Vein endothelial cell (primary cell): ENCODE measurements around the gene MATR3. TPM values are rescaled to one million over a fixed set of nuclear protein-coding genes. Genes with fewer than 3 reads are reported as not detected.

Source experiments
- small RNA-seq: library from RNA; depleted of rRNA; stranded (forward); fragments of <200 nt; gene quantifications from one replicate; pipeline ENCODE3, GENCODE V24; 2012
- total RNA-seq: library from RNA; depleted of rRNA; stranded (reverse); fragments of >200 nt; gene quantifications from 2 replicates; pipeline ENCODE4 v1.2.3, GENCODE V29; 2012

MATR3 gene, protein sequence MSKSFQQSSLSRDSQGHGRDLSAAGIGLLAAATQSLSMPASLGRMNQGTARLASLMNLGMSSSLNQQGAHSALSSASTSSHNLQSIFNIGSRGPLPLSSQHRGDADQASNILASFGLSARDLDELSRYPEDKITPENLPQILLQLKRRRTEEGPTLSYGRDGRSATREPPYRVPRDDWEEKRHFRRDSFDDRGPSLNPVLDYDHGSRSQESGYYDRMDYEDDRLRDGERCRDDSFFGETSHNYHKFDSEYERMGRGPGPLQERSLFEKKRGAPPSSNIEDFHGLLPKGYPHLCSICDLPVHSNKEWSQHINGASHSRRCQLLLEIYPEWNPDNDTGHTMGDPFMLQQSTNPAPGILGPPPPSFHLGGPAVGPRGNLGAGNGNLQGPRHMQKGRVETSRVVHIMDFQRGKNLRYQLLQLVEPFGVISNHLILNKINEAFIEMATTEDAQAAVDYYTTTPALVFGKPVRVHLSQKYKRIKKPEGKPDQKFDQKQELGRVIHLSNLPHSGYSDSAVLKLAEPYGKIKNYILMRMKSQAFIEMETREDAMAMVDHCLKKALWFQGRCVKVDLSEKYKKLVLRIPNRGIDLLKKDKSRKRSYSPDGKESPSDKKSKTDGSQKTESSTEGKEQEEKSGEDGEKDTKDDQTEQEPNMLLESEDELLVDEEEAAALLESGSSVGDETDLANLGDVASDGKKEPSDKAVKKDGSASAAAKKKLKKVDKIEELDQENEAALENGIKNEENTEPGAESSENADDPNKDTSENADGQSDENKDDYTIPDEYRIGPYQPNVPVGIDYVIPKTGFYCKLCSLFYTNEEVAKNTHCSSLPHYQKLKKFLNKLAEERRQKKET
- total RNA-seq = 208 and 306 TPM in 2 replicates

DNA sequence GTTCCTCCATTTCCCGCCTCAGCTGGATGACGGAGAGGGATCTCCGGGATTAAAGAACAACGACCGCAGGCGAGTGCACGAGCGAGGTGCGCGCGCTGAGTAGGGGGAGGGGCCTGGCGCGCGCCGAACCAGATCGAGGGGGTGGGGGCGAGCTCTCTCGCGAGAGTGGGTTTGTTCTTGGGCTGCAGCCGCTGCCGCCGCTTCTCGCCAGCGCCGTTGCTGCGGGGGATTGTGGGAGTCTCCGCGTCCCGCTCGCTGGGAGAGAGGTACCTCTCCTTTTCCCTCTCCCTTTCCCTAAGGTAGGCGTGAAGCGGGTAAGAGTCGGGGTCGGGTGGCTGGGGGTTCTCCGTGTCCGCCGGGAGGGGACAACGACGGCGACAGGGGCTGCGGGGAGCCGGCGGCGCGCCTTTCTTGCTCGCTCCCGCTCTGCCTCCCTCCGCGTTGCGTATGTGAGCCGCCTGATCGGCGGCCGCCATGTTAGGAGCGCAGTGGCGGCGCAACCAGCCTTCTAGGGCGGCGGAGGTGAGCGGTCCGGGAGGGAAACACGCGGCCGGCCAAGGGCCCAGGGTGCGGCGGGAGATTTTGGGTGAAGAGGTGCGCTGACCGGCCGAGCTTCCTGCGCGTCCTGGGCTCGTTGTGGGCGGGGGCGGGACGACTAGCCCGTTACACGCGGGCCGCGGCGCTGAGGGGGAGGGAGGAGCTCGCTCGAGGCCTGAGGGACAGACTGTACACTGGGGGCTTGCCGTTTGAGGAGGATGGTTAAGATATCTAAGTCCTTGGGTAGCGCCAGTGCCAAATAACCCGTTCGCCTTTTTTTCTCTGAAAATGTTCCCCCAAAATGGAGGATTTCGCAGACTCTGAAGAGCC lies at the start of gene MATR3:
Gene MATR3 (plus strand): TSS at position 234 of the 867 bp plus-strand sequence. CDS start 13,676 bp downstream, outside the sequence.

DNA sequence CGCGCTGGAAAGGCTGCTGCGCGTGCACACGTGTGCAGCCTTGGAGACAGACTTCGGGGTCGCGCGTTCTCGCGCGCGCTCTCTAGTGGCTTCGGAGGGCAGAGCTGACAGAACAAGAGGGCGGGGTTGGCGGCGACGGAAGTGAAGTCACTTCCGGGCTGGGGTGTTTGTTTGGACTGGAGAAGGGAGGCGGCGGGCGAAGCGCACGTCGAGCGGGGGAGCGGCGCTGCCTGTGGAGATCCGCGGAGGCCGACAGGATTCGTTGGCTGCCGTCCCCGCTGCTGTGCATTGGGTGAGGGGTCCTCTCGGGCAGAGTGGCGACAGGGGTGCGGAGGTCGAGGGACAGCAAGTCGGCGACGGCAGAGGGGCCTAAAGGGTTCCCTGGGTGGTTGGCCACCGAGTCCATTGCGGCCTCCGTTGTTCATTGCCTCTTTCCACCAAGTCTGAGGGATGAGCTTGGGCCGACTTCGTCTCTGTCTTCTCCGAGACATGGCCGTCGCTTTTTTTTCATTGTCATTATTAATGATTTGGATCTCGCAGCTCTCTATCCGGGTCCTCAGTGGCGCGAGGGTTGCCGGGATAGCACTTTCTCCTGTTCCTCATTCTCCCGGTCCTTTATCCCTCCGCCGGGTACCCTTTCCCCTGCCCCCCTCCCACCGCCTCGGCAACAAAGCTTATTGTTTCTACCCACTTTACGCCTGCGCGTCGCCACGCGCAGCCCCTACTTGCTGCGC lies 48.3 kb downstream of the MATR3 start, which contains the start of gene PAIP2:
Gene PAIP2 (plus strand): TSS at position 166 of the 734 bp plus-strand sequence. CDS start 21,931 bp downstream, outside the sequence.

Small RNAs within 50 kb of the gene (small RNA-seq; reads per million reads assigned to genes)
- gene RNA5SP195 (not detected), gene SNORA74A (560 reads per million, percentile 99 among the genes with 10 or more reads in this experiment), gene SNORA74D (46.5 reads per million, percentile 98 among the genes with 10 or more reads in this experiment)

Other genes with a start within 250 kb of the MATR3 start
- gene SIL1, start 95.4 kb upstream of the MATR3 start, total RNA-seq = 29.2 and 32.3 TPM in 2 replicates
- 56.7 and 67.0 TPM in 2 replicates for gene PAIP2, start 48.1 kb downstream of the MATR3 start, total RNA-seq
- gene SLC23A1, start 89.6 kb downstream of the MATR3 start, total RNA-seq = not detected in 2 replicates
- gene MZB1, start 96.2 kb downstream of the MATR3 start, total RNA-seq = 0.19 TPM in 1 of 2 replicates, not detected in the other
- 4.6 and 7.2 TPM in 2 replicates for gene PROB1, start 101.4 kb downstream of the MATR3 start, total RNA-seq
- gene SPATA24, start 110.3 kb downstream of the MATR3 start, total RNA-seq = 4.1 and 6.2 TPM in 2 replicates
- 8.7 and 13.7 TPM in 2 replicates for gene DNAJC18, start 145.8 kb downstream of the MATR3 start, total RNA-seq
- 329 and 359 TPM in 2 replicates for gene ECSCR, start 169.0 kb downstream of the MATR3 start, total RNA-seq
- gene SMIM33, start 177.3 kb downstream of the MATR3 start, total RNA-seq = not detected in 2 replicates
- gene STING1, start 189.0 kb downstream of the MATR3 start, total RNA-seq = 56.9 and 67.3 TPM in 2 replicates